CD14-positive monocyte (primary cell): ENCODE data around the gene SOX21. TPM values are rescaled to one million over a fixed set of nuclear protein-coding genes. Genes with fewer than 3 reads are reported as not detected.
"Not testable (repeated sequence)": the region's sequence is repeated elsewhere in the genome, so short reads cannot be mapped to it uniquely, and the experiment has no call there.

ENCODE experiments used
- DNase-seq, 3 donors: peaks; one replicate each; pipeline ENCODE4 v3.0.0-alpha.2; 2011 to 2022
- H2AFZ ChIP-seq: 2 replicates; pipeline ENCODE4 v1.6.0; 2012; ENCODE audit warnings: mild to moderate bottlenecking, low read depth, low read length, inconsistent platforms; ENCODE audit not compliant: insufficient read depth, poor library complexity, severe bottlenecking
- H3K27ac ChIP-seq, 2 donors: 1 replicate in 1 of 2; 2 replicates in 1 of 2; pipeline ENCODE4 v1.5.1; 2012 to 2013; ENCODE audit warnings: low read length in 2 of 2, control low read depth in 1 of 2, inconsistent platforms in 1 of 2, low read depth in 1 of 2, mild to moderate bottlenecking in 1 of 2
- H3K27me3 ChIP-seq, 2 donors: one replicate each; pipeline versions ENCODE4 v1.6.0 to v1.6.1; 2011 to 2013; ENCODE audit warnings: low read length in 2 of 2; ENCODE audit not compliant: control insufficient read depth in 2 of 2, insufficient read depth in 2 of 2
- H3K36me3 ChIP-seq, 2 donors: replicated peaks in 1 of 2; 1 replicate in 1 of 2; 2 replicates in 1 of 2; pipeline versions ENCODE4 v1.5.1 to v1.6.1; 2012 to 2013; ENCODE audit warnings: low read length in 2 of 2, control low read depth in 1 of 2, inconsistent platforms in 1 of 2, mild to moderate bottlenecking in 1 of 2; ENCODE audit not compliant: insufficient read depth in 2 of 2, control insufficient read depth in 1 of 2
- H3K4me1 ChIP-seq, 2 donors: 1 replicate in 1 of 2; 2 replicates in 1 of 2; pipeline versions ENCODE4 v1.5.1 to v1.6.1; 2012 to 2013; ENCODE audit warnings: low read length in 2 of 2, control low read depth in 1 of 2, inconsistent platforms in 1 of 2, mild to moderate bottlenecking in 1 of 2, moderate library complexity in 1 of 2; ENCODE audit not compliant: insufficient read depth in 2 of 2, control insufficient read depth in 1 of 2
- H3K4me2 ChIP-seq: replicated peaks from 2 replicates; pipeline ENCODE3; 2012; ENCODE audit warnings: low read length, moderate library complexity, mild to moderate bottlenecking; ENCODE audit not compliant: poor library complexity, severe bottlenecking; ENCODE audit errors: extremely low read depth
- H3K4me3 ChIP-seq, 3 experiments: fragments of 200-600 bp in 1 of 3; sonication (generic) in 1 of 3; replicated peaks in 1 of 3; 1 replicate in 2 of 3; 2 replicates in 1 of 3; pipeline ENCODE4 v1.5.1; 2011 to 2013; ENCODE audit warnings: low read length in 3 of 3, mild to moderate bottlenecking in 3 of 3, control low read depth in 2 of 3, low read depth in 2 of 3, inconsistent platforms in 1 of 3, moderate library complexity in 1 of 3
- H3K79me2 ChIP-seq: 2 replicates; pipeline ENCODE4 v1.6.0; 2012; ENCODE audit warnings: mild to moderate bottlenecking, control low read depth, inconsistent platforms, low read length, moderate library complexity; ENCODE audit not compliant: insufficient read depth
- H3K9ac ChIP-seq: 2 replicates; pipeline ENCODE4 v1.6.0; 2017; ENCODE audit warnings: low read length, mild to moderate bottlenecking; ENCODE audit not compliant: insufficient read depth, poor library complexity, severe bottlenecking
- H3K9me3 ChIP-seq, 2 donors: replicated peaks in 1 of 2; 1 replicate in 1 of 2; 2 replicates in 1 of 2; pipeline versions ENCODE4 v1.5.1 to v1.6.1; 2012 to 2013; ENCODE audit warnings: low read length in 2 of 2, control low read depth in 1 of 2; ENCODE audit not compliant: control insufficient read depth in 1 of 2, insufficient read depth in 1 of 2
- H4K20me1 ChIP-seq: 2 replicates; pipeline ENCODE4 v1.6.0; 2012; ENCODE audit warnings: mild to moderate bottlenecking, low read length, control low read depth, moderate library complexity; ENCODE audit not compliant: insufficient read depth
- H3K27ac Mint-ChIP-seq, 7 donors: one replicate each; pipeline ENCODE4 v1.8.0; 2020; ENCODE audit warnings: mild to moderate bottlenecking in 7 of 7, mixed read lengths in 7 of 7, moderate library complexity in 6 of 7, inconsistent platforms in 2 of 7
- H3K27me3 Mint-ChIP-seq, 3 donors: one replicate each; pipeline ENCODE4 v1.8.0; 2021 to 2022; ENCODE audit warnings: low read depth in 3 of 3, mild to moderate bottlenecking in 3 of 3, mixed read lengths in 3 of 3, moderate library complexity in 3 of 3, inconsistent platforms in 1 of 3
- H3K36me3 Mint-ChIP-seq, 2 donors: one replicate each; pipeline ENCODE4 v1.8.0; 2020; ENCODE audit warnings: mixed read lengths in 2 of 2, inconsistent platforms in 1 of 2, mild to moderate bottlenecking in 1 of 2
- H3K4me1 Mint-ChIP-seq: one replicate; pipeline ENCODE4 v1.8.0; 2020; ENCODE audit warnings: mild to moderate bottlenecking, mixed read lengths
- H3K4me3 Mint-ChIP-seq, 2 donors: one replicate each; pipeline ENCODE4 v1.8.0; 2020; ENCODE audit warnings: mild to moderate bottlenecking in 2 of 2, mixed read lengths in 2 of 2, moderate library complexity in 1 of 2
- H3K9me3 Mint-ChIP-seq, 7 donors: one replicate each; pipeline ENCODE4 v1.8.0; 2020 to 2022; ENCODE audit warnings: mixed read lengths in 7 of 7, mild to moderate bottlenecking in 6 of 7, moderate library complexity in 6 of 7, inconsistent platforms in 2 of 7
- WGBS: methylation state at CpG from one replicate; pipeline ENCODE4 v1.1.5; 2013; ENCODE audit warnings: missing lambda C conversion rate; ENCODE audit not compliant: insufficient coverage; 5-methylcytosine and 5-hydroxymethylcytosine counted together
- intact Hi-C, 2 donors: fragments of 100-400 bp; cut with micrococcal nuclease; formaldehyde crosslinking; loops; one replicate each; pipeline versions ENCODE4 v1.15.0 to v1.15.1; 2023
- polyA plus RNA-seq, 3 donors: library from polyadenylated mRNA; depleted of rRNA in 1 of 3; unstranded in 2 of 3; stranded (reverse) in 1 of 3; fragments of 300-500 nt in 2 of 3; fragments of >200 nt in 1 of 3; fragmentation: Illumina TruSeq in 2 of 3; gene quantifications; 1 replicate in 2 of 3; 2 replicates in 1 of 3; pipeline ENCODE4 v1.2.3, GENCODE V29; 2012 to 2021
- TF ChIP-seq, protein P1 (sequence below): fragments of 200-600 bp; IDR thresholded peaks from one replicate; pipeline ENCODE4 v1.8.0; 2022; ENCODE audit warnings: antibody characterized with exemption, mild to moderate bottlenecking

Gene SOX21
- polyA plus RNA-seq, 3 donors: not detected

- no peaks in the 10 kb centered on the region for H3K9me3 ChIP-seq
- peaks cover 0 to 6% (median 4%) of the 10 kb centered on the region in 3 donors for H3K27me3 Mint-ChIP-seq
- no peak overlapping the region for H3K4me3 Mint-ChIP-seq
- H3K36me3 Mint-ChIP-seq: no peaks in the 10 kb centered on the region
- H4K20me1 ChIP-seq: no peaks in the 10 kb centered on the region
- no peak overlapping the region for H3K9ac ChIP-seq
- H3K27ac Mint-ChIP-seq: no peak overlapping the region
- H3K27me3 ChIP-seq: peaks cover 0 to 2% of the 10 kb centered on the region in 2 donors
- peaks cover 0 to 12% (median 6%) of the 10 kb centered on the region in 7 donors for H3K9me3 Mint-ChIP-seq
- no peak overlapping the region for H3K4me2 ChIP-seq
- WGBS: no CpG with 5 or more reads among the region's 1 CpG
- no peaks in the 10 kb centered on the region for H3K4me1 ChIP-seq
- no peaks in the 10 kb centered on the region for H3K4me1 Mint-ChIP-seq
- H3K36me3 ChIP-seq: no peaks in the 10 kb centered on the region
- DNase-seq: no peak
- H3K79me2 ChIP-seq: no peaks in the 10 kb centered on the region
- TF ChIP-seq, protein P1, sequence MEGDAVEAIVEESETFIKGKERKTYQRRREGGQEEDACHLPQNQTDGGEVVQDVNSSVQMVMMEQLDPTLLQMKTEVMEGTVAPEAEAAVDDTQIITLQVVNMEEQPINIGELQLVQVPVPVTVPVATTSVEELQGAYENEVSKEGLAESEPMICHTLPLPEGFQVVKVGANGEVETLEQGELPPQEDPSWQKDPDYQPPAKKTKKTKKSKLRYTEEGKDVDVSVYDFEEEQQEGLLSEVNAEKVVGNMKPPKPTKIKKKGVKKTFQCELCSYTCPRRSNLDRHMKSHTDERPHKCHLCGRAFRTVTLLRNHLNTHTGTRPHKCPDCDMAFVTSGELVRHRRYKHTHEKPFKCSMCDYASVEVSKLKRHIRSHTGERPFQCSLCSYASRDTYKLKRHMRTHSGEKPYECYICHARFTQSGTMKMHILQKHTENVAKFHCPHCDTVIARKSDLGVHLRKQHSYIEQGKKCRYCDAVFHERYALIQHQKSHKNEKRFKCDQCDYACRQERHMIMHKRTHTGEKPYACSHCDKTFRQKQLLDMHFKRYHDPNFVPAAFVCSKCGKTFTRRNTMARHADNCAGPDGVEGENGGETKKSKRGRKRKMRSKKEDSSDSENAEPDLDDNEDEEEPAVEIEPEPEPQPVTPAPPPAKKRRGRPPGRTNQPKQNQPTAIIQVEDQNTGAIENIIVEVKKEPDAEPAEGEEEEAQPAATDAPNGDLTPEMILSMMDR: no peak
- H3K4me3 ChIP-seq: no peak overlapping the region
- intact Hi-C loops: no loop called here
- no peak overlapping the region for H2AFZ ChIP-seq
- no peak overlapping the region for H3K27ac ChIP-seq
Measured at GRCh38 chr13:94726425-94726824, 14.1 kb upstream of the SOX21 start.

DNA sequence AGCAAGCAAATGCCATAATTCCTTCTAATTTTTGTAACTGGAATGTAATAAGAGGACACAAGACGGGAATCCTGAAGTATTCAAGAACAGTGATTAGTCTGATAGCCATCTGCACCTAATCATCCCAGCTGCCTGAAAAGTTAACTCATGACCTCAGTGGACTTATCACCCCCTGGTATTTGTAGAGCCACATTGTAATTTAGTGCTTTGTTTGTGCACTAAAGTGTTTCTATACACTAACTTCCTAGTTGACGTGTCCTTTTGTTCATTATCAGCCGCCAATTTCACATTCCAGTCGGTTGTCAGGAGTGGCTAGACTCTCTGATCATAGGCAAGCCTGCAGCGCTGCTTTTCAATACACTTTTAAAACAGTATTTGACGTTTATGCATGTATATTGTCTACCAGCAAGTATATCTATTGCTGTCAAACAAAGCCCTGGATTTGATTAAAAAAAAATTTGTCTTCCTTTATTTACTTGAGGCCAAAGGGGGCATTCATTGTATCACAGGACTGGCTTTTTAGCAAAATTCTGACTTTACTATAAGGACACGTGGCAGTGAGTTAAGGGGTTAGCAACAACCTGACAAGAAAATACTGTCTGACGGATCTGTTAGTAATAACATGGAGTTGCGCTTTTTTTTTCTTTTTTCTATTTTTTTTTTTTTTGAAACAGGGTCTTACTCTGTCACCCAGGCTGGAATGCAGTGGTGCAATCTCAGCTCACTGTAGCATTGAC is 10.4 kb upstream of the SOX21 start:
- intact Hi-C loops: no loop called here
- H3K27me3 Mint-ChIP-seq: peaks cover 11 to 14% (median 11%) of the 10 kb centered on the region in 3 donors

GRCh38 chr13:94718697-94719096 is 6.4 kb upstream of the SOX21 start:
- H3K4me1 ChIP-seq, H3K4me3 ChIP-seq, H3K9ac ChIP-seq, H3K27ac ChIP-seq, DNase-seq, H3K36me3 Mint-ChIP-seq, intact Hi-C loops, H3K79me2 ChIP-seq, H3K4me2 ChIP-seq, H3K36me3 ChIP-seq, H3K4me3 Mint-ChIP-seq, H2AFZ ChIP-seq, H3K9me3 Mint-ChIP-seq, H3K9me3 ChIP-seq, H4K20me1 ChIP-seq, H3K4me1 Mint-ChIP-seq, H3K27ac Mint-ChIP-seq: not testable (repeated sequence)
- H3K27me3 Mint-ChIP-seq: peaks cover 46 to 51% (median 47%) of the 10 kb centered on the region in 3 donors
- WGBS: no CpG with 5 or more reads among the region's 1 CpG
- H3K27me3 ChIP-seq: peaks cover 38 to 45% of the 10 kb centered on the region in 2 donors

More for the DNA sequence above, 10.4 kb upstream of the SOX21 start:
- H3K4me3 ChIP-seq: no peak overlapping the region
- H3K4me1 ChIP-seq: no peaks in the 10 kb centered on the region
- no peak overlapping the region for H3K4me2 ChIP-seq
- TF ChIP-seq, protein P1: no peak
- H3K79me2 ChIP-seq: no peaks in the 10 kb centered on the region
- Mint-ChIP-seq H3K9me3 (peaks cover 0 to 6% (median 3%) of the 10 kb centered on the region in 7 donors), H3K4me1 (no peaks in the 10 kb centered on the region), H3K4me3 (no peak overlapping the region), H3K27ac (no peak overlapping the region), H3K36me3 (no peaks in the 10 kb centered on the region)
- no peaks in the 10 kb centered on the region for H3K36me3 ChIP-seq
- no peaks in the 10 kb centered on the region for H3K9me3 ChIP-seq
- peaks cover 4 to 5% of the 10 kb centered on the region in 2 donors for H3K27me3 ChIP-seq
- no peaks in the 10 kb centered on the region for H4K20me1 ChIP-seq
- DNase-seq: no peak
- H3K9ac ChIP-seq: no peak overlapping the region
- no peak overlapping the region for H3K27ac ChIP-seq
- WGBS: 100% methylated on average over 1 of the region's 9 CpGs
- H2AFZ ChIP-seq: no peak overlapping the region
